Measurements from ENCODE around the gene FAM110D.

Gene FAM110D

DNA sequence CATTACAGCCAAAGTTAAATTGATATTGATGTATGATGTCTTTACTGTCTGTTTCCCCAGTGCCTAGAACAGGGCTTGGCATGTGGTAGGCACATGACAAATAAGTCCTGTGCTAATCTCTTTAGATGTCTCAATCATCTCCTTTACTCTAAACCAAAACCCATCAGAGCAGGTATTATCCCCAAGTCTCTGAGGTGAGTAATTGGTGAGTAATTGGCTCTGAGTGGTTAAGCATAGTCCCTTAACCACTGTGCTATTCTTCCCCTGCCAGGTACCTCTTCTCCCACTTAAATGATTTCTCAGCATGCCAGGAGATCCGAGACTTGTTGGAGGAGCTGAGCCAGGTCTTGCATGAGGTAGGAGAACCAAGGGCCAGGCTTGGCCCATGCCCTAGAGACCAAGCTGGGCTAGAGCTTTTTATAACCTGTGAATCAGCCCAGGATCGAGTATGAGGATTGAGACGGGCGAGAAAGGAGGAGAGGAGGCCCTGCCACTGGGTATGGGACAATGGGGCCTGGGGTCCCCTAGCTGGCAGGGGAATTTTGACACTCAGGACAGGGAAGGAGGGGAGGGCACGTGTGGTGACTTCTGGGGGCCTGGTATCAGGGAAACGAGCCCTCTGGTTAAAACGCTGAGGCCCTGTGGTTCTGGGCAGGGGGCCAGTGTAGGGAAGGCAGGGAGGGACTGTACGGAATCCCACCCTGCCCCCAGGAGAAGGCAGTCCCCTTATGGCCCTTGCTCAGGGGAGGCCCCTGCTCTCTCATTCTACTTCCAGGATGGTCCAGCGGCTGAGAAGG lies 22.9 kb downstream of the FAM110D start:
- no peak overlapping the region for H3K4me3 ChIP-seq (ENCODE audit: low read depth, low read length)
- no peak for DNase-seq (ENCODE audit: low read depth)
- TF ChIP-seq, protein P1, sequence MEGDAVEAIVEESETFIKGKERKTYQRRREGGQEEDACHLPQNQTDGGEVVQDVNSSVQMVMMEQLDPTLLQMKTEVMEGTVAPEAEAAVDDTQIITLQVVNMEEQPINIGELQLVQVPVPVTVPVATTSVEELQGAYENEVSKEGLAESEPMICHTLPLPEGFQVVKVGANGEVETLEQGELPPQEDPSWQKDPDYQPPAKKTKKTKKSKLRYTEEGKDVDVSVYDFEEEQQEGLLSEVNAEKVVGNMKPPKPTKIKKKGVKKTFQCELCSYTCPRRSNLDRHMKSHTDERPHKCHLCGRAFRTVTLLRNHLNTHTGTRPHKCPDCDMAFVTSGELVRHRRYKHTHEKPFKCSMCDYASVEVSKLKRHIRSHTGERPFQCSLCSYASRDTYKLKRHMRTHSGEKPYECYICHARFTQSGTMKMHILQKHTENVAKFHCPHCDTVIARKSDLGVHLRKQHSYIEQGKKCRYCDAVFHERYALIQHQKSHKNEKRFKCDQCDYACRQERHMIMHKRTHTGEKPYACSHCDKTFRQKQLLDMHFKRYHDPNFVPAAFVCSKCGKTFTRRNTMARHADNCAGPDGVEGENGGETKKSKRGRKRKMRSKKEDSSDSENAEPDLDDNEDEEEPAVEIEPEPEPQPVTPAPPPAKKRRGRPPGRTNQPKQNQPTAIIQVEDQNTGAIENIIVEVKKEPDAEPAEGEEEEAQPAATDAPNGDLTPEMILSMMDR (IDR thresholded peaks at IDR 0.05; ENCODE audit: low read depth, low read length, missing control alignments), result no peak

DNA sequence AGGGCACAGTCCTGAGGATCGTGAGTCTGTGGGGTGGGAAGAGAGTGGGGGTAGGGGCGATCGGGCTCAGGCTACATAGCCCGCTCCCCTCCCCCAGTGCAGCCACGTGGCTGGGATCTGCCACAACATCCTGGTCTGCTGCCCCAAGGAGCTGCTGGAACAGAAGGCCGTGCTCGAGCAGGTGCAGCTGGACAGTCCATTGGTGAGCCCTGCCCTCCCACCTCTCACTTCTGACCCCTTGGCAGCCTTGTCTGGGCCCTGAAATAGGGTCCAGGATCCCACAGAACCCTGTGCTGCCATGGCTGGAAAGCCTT lies 23.5 kb downstream of the FAM110D start:
- TF ChIP-seq, protein P1 (IDR thresholded peaks at IDR 0.05; ENCODE audit: low read depth, low read length, missing control alignments), result no peak
- no peak overlapping the region for H3K4me3 ChIP-seq (ENCODE audit: low read depth, low read length)
- no peak for DNase-seq (ENCODE audit: low read depth)

DNA sequence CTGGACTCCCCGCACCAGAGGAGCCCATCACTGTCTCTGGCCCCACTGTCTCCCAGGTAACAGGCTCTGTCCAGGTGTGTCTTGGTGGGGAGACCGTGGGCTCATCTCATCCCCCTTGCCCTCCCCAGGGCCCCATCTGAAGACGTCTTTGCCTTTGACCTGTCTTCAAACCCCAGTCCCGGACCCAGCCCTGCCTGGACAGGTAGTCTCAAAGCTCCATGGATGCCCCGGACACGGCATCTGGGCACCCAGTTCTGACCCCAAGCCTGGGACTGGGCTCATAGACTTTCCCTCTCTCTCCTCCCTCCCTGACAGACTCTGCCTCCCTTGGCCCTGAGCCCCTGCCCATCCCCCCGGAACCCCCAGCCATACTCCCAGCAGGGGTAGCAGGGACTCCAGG lies 25.2 kb downstream of the FAM110D start:
- TF ChIP-seq, protein P1 (IDR thresholded peaks at IDR 0.05; ENCODE audit: low read depth, low read length, missing control alignments), result no peak
- H3K4me3 ChIP-seq (ENCODE audit: low read depth, low read length), result no peak overlapping the region
- DNase-seq (ENCODE audit: low read depth), result no peak

DNA sequence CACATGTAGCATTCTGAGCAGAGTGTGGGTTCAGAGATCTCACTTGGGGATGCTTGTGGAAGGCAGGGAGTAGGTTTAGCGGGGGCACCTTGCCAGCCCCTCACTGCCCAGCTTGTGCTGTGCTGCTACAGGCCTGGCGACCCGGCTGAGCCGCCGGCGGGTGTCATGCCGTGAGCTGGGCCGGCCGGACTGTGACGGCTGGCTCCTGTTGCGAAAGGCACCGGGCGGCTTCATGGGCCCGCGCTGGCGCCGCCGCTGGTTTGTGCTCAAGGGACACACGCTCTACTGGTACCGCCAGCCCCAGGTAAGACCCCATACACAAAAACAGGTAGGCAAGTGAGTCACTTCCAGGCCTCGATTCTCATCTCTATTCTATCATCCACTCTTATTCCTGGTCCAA lies 26.0 kb downstream of the FAM110D start:
- TF ChIP-seq, protein P1 (IDR thresholded peaks at IDR 0.05; ENCODE audit: low read depth, low read length, missing control alignments), result no peak
- no peak for DNase-seq (ENCODE audit: low read depth)
- H3K4me3 ChIP-seq (ENCODE audit: low read depth, low read length), result no peak overlapping the region

DNA sequence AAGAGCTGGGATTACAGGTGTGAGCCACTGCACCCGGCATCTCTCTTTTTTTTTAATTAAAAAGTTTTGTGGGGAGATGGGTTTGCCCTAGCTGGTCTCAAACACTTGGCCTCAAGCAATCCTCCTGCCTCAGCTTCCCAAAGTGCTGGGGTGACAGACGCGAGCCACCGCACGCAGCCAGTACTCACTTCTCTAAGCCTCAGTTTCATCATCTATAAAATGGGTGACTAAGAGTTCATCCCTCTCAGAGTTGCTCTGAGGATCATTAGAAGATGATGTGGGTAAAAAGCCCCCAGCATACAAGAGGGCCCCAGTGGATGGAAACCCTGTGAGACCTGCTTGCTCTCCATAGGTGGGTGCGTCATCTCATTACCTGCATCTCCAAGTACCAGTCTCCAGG lies 29.0 kb downstream of the FAM110D start:
- no peak overlapping the region for H3K4me3 ChIP-seq (ENCODE audit: low read depth, low read length)
- TF ChIP-seq, protein P1 (IDR thresholded peaks at IDR 0.05; ENCODE audit: low read depth, low read length, missing control alignments), result no peak

DNA sequence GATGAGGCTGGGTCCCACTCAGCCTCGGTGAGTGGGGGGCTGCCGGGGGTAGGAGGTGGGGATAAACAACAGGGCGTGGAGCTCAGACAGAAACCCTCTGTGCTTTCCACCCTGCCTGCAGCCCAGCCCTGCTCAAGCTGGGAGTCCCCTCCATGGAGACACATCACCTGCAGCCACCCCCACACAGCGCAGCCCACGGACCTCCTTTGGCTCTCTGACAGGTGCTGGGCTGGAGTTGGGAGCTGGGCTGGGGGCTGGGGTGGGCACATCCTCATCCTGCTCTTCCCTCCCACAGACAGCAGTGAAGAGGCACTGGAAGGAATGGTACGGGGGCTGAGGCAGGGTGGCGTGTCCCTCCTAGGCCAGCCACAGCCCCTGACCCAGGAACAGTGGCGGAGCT lies 29.6 kb downstream of the FAM110D start:
- H3K4me3 ChIP-seq (ENCODE audit: low read depth, low read length), result no peak overlapping the region
- TF ChIP-seq, protein P1 (IDR thresholded peaks at IDR 0.05; ENCODE audit: low read depth, low read length, missing control alignments), result no peak
- no peak for DNase-seq (ENCODE audit: low read depth)

More for the DNA sequence above, 29.0 kb downstream of the FAM110D start:
- DNase-seq (ENCODE audit: low read depth), result no peak

DNA sequence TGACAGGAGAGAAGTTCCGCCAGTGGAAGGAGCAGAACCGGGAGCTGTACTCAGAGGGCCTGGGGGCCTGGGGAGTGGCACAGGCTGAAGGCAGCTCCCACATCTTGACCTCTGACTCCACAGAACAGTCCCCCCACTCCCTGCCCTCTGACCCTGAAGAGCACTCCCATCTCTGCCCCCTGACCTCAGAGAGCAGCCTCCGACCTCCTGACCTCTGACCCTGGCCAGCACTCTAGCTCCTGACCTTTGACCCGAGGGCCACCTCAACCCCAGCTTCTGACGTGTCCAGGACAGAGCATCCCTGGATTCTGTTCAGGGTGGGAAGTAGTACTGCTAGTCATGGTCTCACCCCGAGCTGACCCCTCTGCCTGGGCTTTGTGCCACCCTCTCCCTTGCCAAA lies 30.5 kb downstream of the FAM110D start:
- no peak for DNase-seq (ENCODE audit: low read depth)
- TF ChIP-seq, protein P1 (IDR thresholded peaks at IDR 0.05; ENCODE audit: low read depth, low read length, missing control alignments), result no peak
- H3K4me3 ChIP-seq (ENCODE audit: low read depth, low read length), result no peak overlapping the region
